ENCODE results near the gene IL16. TPM values are rescaled to one million over a fixed set of nuclear protein-coding genes. Genes with fewer than 3 reads are reported as not detected.

IL16 gene
- polyA plus RNA-seq, 1 donor from 2014 or later, result not detected

DNA sequence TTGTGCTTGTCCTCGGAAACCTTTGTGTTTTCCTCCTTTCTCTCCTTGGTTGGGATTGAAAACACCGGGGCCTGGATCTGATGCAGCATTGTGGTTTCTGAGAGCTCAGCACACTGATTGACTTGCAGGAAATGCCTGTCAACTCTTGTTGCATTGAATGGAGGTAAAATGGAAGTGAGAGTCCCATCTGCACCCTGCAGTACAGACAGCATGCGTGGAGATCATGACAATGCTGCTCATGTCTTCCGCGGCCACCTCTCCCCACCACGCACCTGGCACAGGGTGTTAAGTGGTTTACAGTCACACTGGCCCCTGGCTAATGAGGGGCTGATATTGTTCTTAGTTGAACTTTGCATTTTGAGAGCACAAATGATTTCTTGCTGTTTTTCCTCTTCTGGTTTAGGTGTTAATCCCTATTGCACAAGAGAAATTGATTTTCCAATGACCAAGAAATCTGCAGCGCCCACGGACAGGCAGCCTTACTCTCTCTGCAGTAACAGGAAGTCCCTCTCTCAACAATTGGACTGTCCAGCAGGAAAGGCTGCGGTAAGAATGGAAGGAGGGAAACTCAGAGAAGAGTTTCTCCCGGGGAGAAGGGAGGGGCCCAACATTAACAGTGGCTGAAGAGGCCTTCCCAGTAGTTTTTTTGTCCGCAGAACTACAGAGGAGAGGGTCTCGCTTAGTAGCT lies 68.7 kb downstream of the IL16 start:
- Histone ChIP-seq H3K27ac (ENCODE audit: low read length) (no peak overlapping the region), H3K9ac (ENCODE audit: low read length) (no peak overlapping the region), H3F3A (ENCODE audit: insufficient read depth, low read length, poor library complexity, severe bottlenecking) (no peaks in the 10 kb centered on the region), H3K36me3 (ENCODE audit: insufficient read depth, low read length) (no peaks in the 10 kb centered on the region), H3K27me3 (ENCODE audit: insufficient read depth, low read depth, low read length) (peaks cover 10% of the 10 kb centered on the region), H3K4me3 (ENCODE audit: low read length) (no peak overlapping the region), H4K20me1 (ENCODE audit: insufficient read depth) (no peaks in the 10 kb centered on the region), H2AFZ (ENCODE audit: low read depth, low read length) (no peak overlapping the region), H3K4me2 (ENCODE audit: low read length) (no peak overlapping the region), H3K79me2 (replicated peaks; ENCODE audit: insufficient read depth, low read length) (no peaks in the 10 kb centered on the region), H3K9me2 (ENCODE audit: insufficient read depth, low read length) (no peaks in the 10 kb centered on the region), H3K9me3 (ENCODE audit: low read length) (no peaks in the 10 kb centered on the region)
- no peak for TF ChIP-seq POLR2AphosphoS5 (IDR thresholded peaks at IDR 0.05)
- TF ChIP-seq TAF1 (IDR thresholded peaks at IDR 0.05; ENCODE audit: low read depth), result no peak
- TF ChIP-seq, protein P1, sequence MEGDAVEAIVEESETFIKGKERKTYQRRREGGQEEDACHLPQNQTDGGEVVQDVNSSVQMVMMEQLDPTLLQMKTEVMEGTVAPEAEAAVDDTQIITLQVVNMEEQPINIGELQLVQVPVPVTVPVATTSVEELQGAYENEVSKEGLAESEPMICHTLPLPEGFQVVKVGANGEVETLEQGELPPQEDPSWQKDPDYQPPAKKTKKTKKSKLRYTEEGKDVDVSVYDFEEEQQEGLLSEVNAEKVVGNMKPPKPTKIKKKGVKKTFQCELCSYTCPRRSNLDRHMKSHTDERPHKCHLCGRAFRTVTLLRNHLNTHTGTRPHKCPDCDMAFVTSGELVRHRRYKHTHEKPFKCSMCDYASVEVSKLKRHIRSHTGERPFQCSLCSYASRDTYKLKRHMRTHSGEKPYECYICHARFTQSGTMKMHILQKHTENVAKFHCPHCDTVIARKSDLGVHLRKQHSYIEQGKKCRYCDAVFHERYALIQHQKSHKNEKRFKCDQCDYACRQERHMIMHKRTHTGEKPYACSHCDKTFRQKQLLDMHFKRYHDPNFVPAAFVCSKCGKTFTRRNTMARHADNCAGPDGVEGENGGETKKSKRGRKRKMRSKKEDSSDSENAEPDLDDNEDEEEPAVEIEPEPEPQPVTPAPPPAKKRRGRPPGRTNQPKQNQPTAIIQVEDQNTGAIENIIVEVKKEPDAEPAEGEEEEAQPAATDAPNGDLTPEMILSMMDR (IDR thresholded peaks at IDR 0.05; ENCODE audit: poor library complexity, severe bottlenecking), result no peak
- TF ChIP-seq EZH2 (IDR thresholded peaks at IDR 0.05; ENCODE audit: borderline replicate concordance, insufficient read depth, low read length, poor library complexity, severe bottlenecking), result no peak
- TF ChIP-seq MXI1 (conservative IDR thresholded peaks at IDR 0.05; ENCODE audit: poor library complexity, severe bottlenecking), result no peak
- TF ChIP-seq, protein P2, sequence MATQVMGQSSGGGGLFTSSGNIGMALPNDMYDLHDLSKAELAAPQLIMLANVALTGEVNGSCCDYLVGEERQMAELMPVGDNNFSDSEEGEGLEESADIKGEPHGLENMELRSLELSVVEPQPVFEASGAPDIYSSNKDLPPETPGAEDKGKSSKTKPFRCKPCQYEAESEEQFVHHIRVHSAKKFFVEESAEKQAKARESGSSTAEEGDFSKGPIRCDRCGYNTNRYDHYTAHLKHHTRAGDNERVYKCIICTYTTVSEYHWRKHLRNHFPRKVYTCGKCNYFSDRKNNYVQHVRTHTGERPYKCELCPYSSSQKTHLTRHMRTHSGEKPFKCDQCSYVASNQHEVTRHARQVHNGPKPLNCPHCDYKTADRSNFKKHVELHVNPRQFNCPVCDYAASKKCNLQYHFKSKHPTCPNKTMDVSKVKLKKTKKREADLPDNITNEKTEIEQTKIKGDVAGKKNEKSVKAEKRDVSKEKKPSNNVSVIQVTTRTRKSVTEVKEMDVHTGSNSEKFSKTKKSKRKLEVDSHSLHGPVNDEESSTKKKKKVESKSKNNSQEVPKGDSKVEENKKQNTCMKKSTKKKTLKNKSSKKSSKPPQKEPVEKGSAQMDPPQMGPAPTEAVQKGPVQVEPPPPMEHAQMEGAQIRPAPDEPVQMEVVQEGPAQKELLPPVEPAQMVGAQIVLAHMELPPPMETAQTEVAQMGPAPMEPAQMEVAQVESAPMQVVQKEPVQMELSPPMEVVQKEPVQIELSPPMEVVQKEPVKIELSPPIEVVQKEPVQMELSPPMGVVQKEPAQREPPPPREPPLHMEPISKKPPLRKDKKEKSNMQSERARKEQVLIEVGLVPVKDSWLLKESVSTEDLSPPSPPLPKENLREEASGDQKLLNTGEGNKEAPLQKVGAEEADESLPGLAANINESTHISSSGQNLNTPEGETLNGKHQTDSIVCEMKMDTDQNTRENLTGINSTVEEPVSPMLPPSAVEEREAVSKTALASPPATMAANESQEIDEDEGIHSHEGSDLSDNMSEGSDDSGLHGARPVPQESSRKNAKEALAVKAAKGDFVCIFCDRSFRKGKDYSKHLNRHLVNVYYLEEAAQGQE (IDR thresholded peaks at IDR 0.05; ENCODE audit: borderline replicate concordance), result no peak
- no peak for TF ChIP-seq RAD21 (conservative IDR thresholded peaks at IDR 0.05)
- no peak for TF ChIP-seq EP300 (conservative IDR thresholded peaks at IDR 0.05; ENCODE audit: poor library complexity, severe bottlenecking)
- no peak for TF ChIP-seq SMC3 (conservative IDR thresholded peaks at IDR 0.05; ENCODE audit: poor library complexity)

DNA sequence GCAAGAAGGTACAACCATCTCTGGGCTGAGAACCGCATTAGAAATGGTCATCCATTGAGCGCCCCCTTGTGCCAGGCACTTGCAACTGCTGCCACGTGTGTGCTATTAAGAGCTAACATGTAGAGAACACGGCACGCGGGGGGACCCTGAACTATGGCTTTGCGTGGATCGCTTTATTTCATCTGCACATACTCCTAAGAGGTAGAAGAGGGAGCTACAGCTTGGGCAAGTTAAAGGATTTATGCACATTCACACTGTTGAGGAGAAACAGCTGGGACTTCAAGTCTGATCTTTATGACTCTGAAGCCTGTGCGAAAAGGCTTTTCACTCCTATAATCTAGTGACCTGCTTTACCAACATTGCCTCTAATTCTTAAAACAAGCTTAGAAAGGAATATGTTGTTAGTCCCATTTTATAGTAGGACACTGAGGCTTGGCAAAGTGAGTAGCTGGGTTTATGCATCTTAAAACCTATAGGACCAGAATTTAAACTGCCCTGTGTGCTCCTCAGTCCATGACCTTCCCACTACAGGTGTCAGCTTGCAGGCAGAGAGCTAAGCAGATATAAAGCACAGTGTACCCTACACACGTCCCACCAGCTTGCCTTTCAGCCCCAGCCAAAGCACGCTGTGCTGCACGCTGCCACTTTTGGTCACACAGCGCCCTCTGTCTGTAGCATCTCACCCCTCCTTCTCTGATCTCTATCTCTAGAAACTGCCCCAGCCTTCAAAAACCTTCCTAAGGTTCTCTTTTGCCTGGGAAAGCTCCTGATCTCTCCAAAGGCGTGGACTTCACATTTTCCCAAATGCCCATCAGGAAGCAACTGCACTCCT lies 69.5 kb downstream of the IL16 start:
- Histone ChIP-seq H3K9me2 (ENCODE audit: insufficient read depth, low read length) (no peaks in the 10 kb centered on the region), H2AFZ (ENCODE audit: low read depth, low read length) (no peak overlapping the region), H3K9ac (ENCODE audit: low read length) (no peak overlapping the region), H3K79me2 (replicated peaks; ENCODE audit: insufficient read depth, low read length) (no peaks in the 10 kb centered on the region), H3F3A (ENCODE audit: insufficient read depth, low read length, poor library complexity, severe bottlenecking) (no peaks in the 10 kb centered on the region), H3K4me2 (ENCODE audit: low read length) (no peak overlapping the region), H3K9me3 (ENCODE audit: low read length) (no peaks in the 10 kb centered on the region), H3K27me3 (ENCODE audit: insufficient read depth, low read depth, low read length) (peaks cover 10% of the 10 kb centered on the region), H4K20me1 (ENCODE audit: insufficient read depth) (no peaks in the 10 kb centered on the region), H3K4me3 (ENCODE audit: low read length) (no peak overlapping the region), H3K36me3 (ENCODE audit: insufficient read depth, low read length) (no peaks in the 10 kb centered on the region), H3K27ac (ENCODE audit: low read length) (no peak overlapping the region)
- TF ChIP-seq MXI1 (conservative IDR thresholded peaks at IDR 0.05; ENCODE audit: poor library complexity, severe bottlenecking) (peak; percentile 34), EP300 (conservative IDR thresholded peaks at IDR 0.05; ENCODE audit: poor library complexity, severe bottlenecking) (no peak), SMC3 (conservative IDR thresholded peaks at IDR 0.05; ENCODE audit: poor library complexity) (peak; percentile 80), TAF1 (IDR thresholded peaks at IDR 0.05; ENCODE audit: low read depth) (no peak), POLR2AphosphoS5 (IDR thresholded peaks at IDR 0.05) (no peak), RAD21 (conservative IDR thresholded peaks at IDR 0.05) (peak; percentile 83)
- TF ChIP-seq, protein P2 (IDR thresholded peaks at IDR 0.05; ENCODE audit: borderline replicate concordance), result no peak
- TF ChIP-seq, protein P1 (IDR thresholded peaks at IDR 0.05; ENCODE audit: poor library complexity, severe bottlenecking), result peak; percentile 78

Data from neural cell (in vitro differentiated cells).